Ramos (cell line): ENCODE data around the gene UPF3B.
"Not testable (repeated sequence)": the region's sequence is repeated elsewhere in the genome, so short reads cannot be mapped to it uniquely, and the experiment has no call there.

Experiments
- in situ Hi-C: fragments of 300-500 bp; cut with MboI; formaldehyde crosslinking; loops from one replicate; pipeline ENCODE4 v1.14.3; 2022; ENCODE audit warnings: low sequenced_read_pairs; ENCODE audit not compliant: unreplicated experiment

Gene UPF3B

DNA sequence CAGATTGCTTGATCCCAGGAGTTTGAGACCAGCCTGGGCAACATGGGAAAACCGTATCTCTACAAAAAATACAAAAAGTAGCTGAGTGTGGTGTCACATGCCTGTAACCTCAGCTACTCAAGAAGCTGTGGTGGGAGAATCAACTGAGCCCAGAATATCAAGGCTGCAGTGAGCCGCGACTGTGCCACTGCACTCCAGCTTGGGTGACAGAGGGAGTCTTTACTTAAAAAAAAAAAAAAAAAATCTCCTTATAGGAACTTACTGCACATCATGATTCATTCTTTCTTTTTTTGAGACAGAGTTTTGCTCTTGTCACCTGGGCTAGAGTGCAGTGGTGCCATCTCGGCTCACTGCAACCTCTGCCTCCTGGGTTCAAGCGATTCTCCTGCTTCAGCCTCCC lies 24.3 kb downstream of the UPF3B start:
- in situ Hi-C loops = no loop called here

- in situ Hi-C loops = no loop called here
These were observed 26.3 kb downstream of the UPF3B start for GRCh38 chrX:119826399-119826959.

DNA sequence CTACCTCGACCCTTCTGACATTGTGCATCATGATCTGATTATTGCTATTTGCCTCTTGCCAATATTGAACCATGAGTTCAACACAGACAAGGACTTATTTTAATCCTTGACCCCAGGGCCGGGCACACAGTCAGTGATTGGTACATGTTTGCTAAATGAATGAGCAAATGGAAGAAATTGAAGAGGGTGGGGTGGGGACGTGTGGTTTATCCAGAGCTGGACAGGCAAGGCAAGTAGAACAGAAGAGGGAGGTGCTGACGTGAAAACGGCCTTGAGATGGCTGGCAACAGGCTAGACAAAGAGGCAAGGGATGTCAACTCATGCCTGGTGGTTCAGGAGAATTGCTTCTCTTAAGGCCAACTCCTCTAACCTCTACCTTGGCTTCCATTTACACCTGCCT lies 28.5 kb downstream of the UPF3B start:
- in situ Hi-C loops = not testable (repeated sequence)

GRCh38 chrX:119821703-119822102 lies 31.1 kb downstream of the UPF3B start:
- in situ Hi-C loops = not testable (repeated sequence)

DNA sequence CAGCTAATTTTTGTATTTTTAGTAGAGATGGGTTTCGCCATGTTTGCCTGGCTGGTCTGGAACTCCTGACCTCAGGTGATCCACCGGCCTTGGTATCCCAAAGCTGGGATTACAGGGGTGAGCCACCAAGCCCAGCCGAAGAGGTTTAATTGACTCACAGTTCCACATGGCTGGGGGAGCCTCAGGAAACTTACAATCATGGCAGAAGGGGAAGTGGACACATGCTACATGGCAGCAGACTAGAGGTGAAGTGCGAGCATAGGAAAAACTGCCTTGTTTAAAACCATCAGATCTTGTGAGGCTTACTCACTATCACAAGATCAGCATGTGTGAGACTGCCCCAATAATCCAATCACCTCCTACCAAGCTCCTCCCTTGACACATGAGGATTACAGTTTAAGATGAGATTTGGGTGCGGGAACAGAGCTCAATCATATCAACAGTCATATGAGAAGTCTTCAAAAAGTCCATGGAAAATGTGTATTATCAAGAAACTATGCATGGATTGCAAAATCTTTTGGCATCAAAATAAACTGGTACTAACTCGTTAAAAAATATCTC lies 35.6 kb downstream of the UPF3B start:
- in situ Hi-C loops = no loop called here

- in situ Hi-C loops = no loop called here
These were observed 36.5 kb downstream of the UPF3B start for GRCh38 chrX:119816300-119816699.

DNA sequence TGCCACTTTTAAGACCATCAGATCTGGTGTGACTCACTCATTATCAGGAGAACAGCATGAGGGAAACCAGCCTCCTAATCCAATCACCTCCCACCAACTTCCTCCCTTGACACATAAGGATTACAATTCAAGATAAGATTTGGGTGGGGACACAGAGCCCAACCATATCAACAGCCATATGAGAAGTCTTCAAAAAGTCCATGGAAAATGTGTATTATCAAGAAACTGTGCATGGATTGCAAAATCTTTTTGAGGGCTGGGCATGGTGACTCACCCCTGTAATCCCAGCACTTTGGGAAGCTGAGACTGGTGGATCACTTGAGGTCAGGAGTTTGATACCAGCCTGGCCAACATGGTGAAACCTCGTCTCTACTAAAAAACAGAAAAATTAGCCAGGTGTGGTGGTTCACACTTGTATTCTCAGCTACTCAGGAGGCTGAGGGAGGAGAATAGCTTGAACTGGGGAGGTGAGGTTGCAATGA lies 43.5 kb downstream of the UPF3B start:
- in situ Hi-C loops = no loop called here

GRCh38 chrX:119808461-119808860 lies 44.3 kb downstream of the UPF3B start:
- in situ Hi-C loops = not testable (repeated sequence)

DNA sequence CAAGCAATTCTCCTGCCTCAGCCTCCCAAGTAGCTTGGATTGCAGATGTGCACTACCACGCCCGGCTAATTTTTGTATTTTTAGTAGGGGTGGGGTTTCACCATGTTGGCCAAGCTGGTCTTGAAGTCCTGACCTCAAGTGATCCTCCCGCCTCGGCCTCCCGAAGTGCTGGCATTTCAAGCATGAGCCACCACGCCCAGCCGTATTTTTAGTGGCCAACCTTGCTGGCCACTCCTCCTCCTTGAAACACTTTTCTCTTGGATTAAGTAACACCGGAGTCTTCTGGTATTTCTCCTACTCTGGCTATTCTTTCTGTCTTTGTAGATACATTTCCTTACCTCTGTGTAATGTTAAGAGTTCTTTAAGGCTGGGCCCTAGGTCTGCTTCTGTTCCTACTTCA lies 50.2 kb downstream of the UPF3B start:
- in situ Hi-C loops = no loop called here

- in situ Hi-C loops = no loop called here
These were observed 51.2 kb downstream of the UPF3B start for GRCh38 chrX:119801253-119802221.

GRCh38 chrX:119791437-119792231 lies 61.1 kb downstream of the UPF3B start, which contains the start of gene RPL39:
Gene RPL39 (minus strand): TSS chrX:119791630. CDS start chrX:119791576, 54 bp downstream.
- in situ Hi-C loops = no loop called here

- in situ Hi-C loops = no loop called here
These were observed 61.8 kb downstream of the UPF3B start for GRCh38 chrX:119790977-119791436.

DNA sequence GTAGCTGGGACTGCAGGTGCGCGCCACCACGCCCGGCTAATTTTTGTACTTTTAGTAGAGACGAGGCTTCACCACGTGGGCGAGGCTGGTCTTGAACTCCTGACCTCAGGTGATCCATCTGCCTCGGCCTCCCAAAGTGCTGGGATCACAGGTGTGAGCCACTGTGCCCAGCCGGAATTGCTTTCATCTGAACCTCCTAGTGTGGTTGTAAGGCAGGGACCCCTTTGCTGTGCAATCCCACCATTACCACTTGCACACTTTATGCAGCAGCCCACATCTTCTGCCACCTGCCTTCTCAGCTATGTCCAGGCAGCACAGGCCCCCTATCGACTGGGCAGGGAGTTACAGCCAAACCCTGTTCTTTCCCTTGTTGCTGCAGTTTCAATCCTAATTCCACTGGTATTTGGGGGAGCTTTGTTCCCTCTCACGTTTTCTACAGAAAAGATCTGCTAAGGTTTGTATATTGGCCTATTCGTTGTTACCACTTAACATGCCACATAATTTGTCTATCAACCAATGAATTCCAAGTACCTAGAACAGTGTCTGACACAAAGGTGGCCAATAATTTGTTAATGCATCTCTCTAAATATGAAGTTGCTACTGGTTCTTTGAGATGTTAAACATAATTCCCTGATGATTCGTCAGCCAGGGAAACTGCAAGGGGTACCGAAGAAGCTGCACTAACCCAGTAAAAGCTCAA lies 67.9 kb downstream of the UPF3B start:
- in situ Hi-C loops = no loop called here
